ENCODE measurements around the gene EFS. TPM values are rescaled to one million over a fixed set of nuclear protein-coding genes. Genes with fewer than 3 reads are reported as not detected.

EFS gene
- total RNA-seq, 1 donor from 2014 or later, result 104 TPM

GRCh38 chr14:23324993-23325392 is 40.0 kb downstream of the EFS start:
- Mint-ChIP-seq H3K4me3 (peak overlapping the region; percentile 73), H3K4me1 (peaks cover 30% of the 10 kb centered on the region), H3K27ac (ENCODE audit: unreplicated experiment) (no peak overlapping the region), H3K36me3 (ENCODE audit: low read depth) (peaks cover 23% of the 10 kb centered on the region), H3K27me3 (ENCODE audit: low read depth) (peaks cover 5% of the 10 kb centered on the region), H3K9me3 (peaks cover 2% of the 10 kb centered on the region)
- no peak for DNase-seq (ENCODE audit: low read depth, low spot score)
- no peak for TF ChIP-seq CTCF (conservative IDR thresholded peaks at IDR 0.05)

DNA sequence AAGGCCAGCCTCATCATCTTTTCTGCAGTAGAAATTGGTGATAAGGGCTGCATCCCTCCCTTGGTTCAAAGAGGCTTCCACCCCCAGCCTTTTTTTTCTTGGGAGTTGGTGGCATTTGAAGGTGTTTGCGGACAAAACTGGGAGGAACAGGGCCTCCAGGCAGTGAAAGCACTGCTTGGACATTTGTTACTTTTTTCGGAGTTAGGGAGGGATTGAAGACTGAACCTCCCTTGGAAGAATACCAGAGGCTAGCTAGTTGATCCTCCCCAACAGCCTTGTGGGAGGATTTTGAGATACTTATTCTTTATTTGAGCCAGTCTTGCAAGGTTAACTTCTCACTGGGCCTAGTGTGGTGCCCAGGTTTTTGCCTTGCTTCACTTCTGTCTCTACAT is 40.5 kb downstream of the EFS start:
- peaks cover 29% of the 10 kb centered on the region for H3K36me3 Mint-ChIP-seq (ENCODE audit: low read depth)
- peaks cover 4% of the 10 kb centered on the region for H3K9me3 Mint-ChIP-seq

DNA sequence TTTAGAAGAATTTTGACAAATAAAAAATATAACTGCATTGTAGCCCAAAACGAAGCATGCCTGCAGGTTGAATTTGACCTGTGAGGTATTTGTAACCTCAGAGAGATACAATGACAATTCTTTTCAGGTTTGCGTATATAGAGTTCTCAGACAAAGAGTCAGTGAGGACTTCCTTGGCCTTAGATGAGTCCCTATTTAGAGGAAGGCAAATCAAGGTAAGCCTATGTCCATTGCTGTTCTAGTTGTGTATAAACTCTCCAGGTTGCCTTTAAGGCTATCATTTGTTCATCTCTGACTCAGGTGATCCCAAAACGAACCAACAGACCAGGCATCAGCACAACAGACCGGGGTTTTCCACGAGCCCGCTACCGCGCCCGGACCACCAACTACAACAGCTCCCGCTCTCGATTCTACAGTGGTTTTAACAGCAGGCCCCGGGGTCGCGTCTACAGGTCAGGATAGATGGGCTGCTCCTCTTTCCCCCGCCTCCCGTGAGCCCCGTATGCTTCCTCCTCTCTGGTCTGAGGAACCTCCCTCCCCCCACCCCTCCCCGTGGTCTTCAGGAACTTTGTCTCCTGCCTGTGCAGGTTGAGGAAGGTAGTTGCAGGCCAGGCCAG is 41.0 kb downstream of the EFS start:
- Mint-ChIP-seq H3K27ac (ENCODE audit: unreplicated experiment) (no peak overlapping the region), H3K4me1 (peaks cover 36% of the 10 kb centered on the region), H3K27me3 (ENCODE audit: low read depth) (peaks cover 5% of the 10 kb centered on the region), H3K4me3 (peak overlapping the region; percentile 100), H3K9me3 (peaks cover 4% of the 10 kb centered on the region), H3K36me3 (ENCODE audit: low read depth) (peaks cover 29% of the 10 kb centered on the region)
- no peak for TF ChIP-seq CTCF (conservative IDR thresholded peaks at IDR 0.05)
- DNase-seq (ENCODE audit: low read depth, low spot score), result no peak

More for the DNA sequence above, 40.5 kb downstream of the EFS start:
- Mint-ChIP-seq H3K27me3 (ENCODE audit: low read depth) (peaks cover 5% of the 10 kb centered on the region), H3K4me1 (peaks cover 35% of the 10 kb centered on the region), H3K4me3 (peak overlapping the region; percentile 73), H3K27ac (ENCODE audit: unreplicated experiment) (no peak overlapping the region)
- DNase-seq (ENCODE audit: low read depth, low spot score), result no peak
- TF ChIP-seq CTCF (conservative IDR thresholded peaks at IDR 0.05), result no peak

GRCh38 chr14:23322568-23323517 is 42.1 kb downstream of the EFS start:
- Mint-ChIP-seq H3K36me3 (ENCODE audit: low read depth) (peaks cover 29% of the 10 kb centered on the region), H3K4me3 (peak overlapping the region; percentile 100), H3K27me3 (ENCODE audit: low read depth) (peaks cover 5% of the 10 kb centered on the region), H3K4me1 (peaks cover 33% of the 10 kb centered on the region), H3K27ac (ENCODE audit: unreplicated experiment) (peak overlapping the region; percentile 99), H3K9me3 (peaks cover 4% of the 10 kb centered on the region)
- no peak for DNase-seq (ENCODE audit: low read depth, low spot score)
- no peak for TF ChIP-seq CTCF (conservative IDR thresholded peaks at IDR 0.05)

DNA sequence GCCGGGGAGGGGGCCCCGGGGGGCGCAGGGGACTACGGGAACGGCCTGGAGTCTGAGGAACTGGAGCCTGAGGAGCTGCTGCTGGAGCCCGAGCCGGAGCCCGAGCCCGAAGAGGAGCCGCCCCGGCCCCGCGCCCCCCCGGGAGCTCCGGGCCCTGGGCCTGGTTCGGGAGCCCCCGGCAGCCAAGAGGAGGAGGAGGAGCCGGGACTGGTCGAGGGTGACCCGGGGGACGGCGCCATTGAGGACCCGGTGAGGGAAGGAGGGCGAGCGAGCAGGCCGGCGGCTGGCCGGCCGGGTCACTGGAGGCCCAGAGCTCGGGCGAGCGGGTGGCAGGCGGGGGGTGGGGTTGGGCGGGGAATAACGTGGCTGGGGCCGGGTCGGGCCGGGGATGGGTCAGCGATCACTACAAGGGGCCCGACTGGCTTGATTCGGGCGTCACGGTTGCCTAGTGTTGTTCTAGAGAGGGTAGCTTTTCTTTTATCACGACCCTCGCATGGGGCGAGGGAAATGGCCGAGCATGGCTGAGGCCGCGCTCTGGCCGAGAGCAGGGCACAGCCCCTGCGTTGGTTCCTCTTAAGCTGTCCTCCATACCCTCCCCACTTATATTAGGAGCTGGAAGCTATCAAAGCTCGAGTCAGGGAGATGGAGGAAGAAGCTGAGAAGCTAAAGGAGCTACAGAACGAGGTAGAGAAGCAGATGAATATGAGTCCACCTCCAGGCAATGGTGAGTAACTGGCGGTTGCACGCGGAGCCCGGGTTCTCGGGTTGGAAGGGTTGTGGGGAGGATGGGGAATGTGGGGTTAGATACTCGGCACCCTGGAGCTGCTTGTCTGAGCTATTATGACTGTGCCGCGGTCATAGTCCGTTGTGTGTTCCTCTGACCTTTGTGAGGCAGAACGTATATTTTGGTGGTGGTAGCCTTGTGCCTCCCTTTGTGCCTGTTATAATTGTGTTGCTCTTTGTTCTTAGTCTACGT is 43.1 kb downstream of the EFS start:
- H3K4me3 Mint-ChIP-seq, result peak overlapping the region; percentile 100
- H3K36me3 Mint-ChIP-seq (ENCODE audit: low read depth), result peaks cover 29% of the 10 kb centered on the region
- peaks cover 5% of the 10 kb centered on the region for H3K27me3 Mint-ChIP-seq (ENCODE audit: low read depth)
- peaks cover 32% of the 10 kb centered on the region for H3K4me1 Mint-ChIP-seq
- H3K27ac Mint-ChIP-seq (ENCODE audit: unreplicated experiment), result peak overlapping the region; percentile 99
- peaks cover 4% of the 10 kb centered on the region for H3K9me3 Mint-ChIP-seq
- no peak for TF ChIP-seq CTCF (conservative IDR thresholded peaks at IDR 0.05)
- DNase-seq (ENCODE audit: low read depth, low spot score), result peak; percentile 44
